Measurements from ENCODE around the gene RIMBP2.

Gene RIMBP2

DNA sequence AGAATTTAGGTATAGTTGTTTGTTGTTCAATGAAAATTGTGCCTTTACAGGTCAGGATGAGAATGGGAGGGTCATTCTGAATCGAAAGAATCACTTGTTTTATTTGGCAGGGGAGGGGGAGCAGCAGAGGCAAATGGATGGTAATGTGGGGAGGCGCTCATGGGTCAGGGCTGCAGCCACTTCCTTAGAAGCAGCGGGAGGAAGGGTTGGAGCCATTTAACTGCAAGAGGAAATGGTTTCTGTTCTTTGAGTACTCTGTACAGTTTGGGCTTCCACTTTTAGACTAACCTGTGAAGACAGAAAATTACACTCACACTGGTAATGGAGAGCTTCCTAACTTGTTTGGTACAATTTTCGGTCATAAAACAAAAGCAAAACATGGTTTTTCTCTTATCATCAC lies 321.2 kb downstream of the RIMBP2 start:
- no peak for DNase-seq

DNA sequence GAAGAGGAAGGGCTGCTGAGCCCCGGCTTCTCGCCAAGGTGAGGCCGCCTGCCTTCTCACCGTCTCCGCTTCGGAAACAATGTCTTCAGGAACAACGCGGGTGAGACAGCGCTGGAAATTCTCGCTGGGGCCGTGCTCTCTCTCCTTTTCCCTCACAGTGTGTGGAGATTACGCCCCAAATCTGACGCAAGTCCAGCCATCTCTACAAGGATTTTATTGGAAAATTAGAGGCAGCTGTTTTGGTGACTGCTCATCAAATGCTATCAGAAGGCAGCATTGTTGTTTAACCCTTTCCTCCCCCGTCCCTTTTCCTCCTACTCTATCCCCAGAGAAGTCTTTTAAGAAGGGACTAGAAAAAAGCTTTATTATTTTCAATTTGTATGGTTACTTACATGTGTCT lies 324.9 kb downstream of the RIMBP2 start:
- DNase-seq = no peak

DNA sequence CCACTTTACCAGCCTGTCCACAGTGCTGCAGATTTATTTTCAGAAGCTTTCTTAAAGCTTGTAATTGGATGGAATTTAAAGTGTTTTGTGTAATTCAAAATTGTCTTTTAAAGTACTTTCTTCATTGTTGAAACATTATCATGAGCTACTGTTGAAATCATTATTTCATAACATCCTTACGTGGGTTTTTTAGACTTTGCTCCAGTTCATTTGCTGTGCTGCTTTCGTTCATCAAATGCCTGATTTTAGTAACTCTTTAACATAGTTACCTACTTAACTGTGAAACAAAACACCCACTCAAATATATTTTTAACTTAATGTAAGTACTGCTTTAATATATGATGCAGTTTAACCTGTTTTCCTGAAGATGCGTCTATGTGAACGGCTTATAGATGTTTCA lies 330.9 kb downstream of the RIMBP2 start:
- DNase-seq = no peak

DNA sequence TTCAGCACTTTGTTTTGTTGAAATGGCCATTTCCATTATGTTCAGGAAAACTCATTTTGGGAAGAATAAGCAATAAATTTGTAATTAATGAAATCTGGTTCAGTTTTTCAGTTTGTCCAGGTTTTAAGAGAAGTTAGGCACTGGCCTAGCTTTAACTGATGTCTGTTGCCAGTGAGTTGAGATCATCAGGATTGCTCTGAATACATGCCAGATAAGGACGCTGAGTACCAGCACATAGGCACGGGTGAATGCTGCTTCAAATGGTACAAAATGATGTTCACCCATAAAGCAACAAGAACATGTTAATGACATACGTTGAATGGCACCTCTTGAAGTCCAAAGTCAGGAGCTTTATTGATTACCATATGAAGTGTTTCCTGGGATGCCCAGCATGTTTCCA lies 331.9 kb downstream of the RIMBP2 start:
- no peak for DNase-seq

DNA sequence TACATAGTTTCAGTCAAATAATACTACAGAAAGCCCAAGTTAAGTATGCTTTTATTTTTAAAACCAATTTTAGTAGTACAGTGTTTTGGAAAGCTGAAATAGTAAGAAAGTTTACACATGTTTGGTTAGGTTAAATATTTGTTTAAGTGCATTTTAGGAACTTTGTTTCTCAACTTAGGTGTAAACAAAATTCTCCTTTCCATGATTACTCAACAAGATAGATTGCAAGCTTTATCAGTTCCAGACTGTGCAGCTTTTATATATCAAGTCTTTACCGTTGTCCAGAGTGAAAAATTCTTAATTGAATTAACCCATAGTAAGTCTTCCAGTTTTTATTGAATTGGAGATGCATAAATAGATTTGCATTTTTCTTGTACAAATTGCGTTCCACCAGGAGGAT lies 333.3 kb downstream of the RIMBP2 start:
- DNase-seq = no peak

DNA sequence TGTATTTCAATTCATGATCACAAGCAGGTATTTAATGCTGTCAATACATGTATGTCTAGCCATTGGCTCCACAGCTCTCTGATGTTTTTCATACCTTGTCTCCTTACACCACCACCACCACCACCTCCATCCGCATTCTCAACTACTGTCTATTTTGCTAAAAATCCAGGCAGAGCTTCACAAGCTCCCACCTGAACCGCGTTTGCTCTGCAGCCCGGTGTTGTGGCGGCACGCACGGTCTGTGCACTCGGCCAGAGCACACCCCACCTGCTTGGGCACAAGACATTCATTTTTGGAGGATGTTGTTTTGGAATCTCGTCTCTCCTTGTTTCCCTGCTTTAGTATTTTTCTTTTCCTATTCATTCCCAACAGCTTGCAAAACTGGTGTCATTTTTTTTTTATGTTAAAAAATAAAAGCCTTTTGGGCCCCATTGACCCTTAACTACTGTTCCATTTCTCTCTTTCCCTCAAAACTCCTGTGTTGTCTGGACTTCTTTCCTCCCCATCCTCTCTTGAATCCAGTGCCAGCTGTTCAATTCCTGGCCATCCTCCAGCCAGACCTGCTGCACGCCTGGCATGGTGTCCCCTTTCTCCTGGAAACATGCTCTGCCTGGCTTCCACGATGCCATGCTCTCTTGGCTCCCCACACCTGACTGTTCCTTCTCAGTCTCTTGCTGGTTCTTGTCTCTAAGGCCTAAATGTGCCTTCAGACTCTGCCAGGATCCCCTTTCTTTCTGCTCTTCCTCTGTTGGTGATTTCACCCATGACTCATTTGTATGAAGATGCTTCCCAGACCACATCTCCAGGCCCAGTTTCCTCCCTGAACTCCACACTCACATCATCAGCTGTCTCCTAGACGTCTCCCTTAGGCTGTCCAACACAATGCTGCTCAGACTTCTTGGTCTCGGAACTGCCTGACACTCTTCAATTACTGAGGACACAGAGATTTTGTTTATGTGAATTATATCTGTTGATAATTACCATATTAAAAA lies 340.5 kb downstream of the RIMBP2 start:
- no peak for DNase-seq

DNA sequence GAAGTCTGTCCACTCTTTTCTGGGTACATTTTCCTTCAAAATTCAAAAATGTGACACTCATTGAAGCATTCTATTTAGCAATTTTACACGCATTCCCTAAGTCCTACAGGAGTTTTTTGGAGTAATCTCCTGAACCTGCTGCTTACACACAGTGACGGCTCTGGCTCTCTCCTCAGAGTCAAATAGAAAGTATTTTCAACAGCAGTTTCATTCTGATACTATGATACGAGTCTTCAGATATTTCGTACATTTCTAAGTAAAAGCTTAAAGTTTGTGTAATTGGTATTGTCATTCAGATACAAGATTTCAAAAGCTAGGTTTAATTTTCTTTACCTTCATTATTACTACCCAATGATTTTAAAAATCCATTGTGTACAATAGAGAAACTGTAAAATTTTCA lies 342.0 kb downstream of the RIMBP2 start:
- DNase-seq = no peak

DNA sequence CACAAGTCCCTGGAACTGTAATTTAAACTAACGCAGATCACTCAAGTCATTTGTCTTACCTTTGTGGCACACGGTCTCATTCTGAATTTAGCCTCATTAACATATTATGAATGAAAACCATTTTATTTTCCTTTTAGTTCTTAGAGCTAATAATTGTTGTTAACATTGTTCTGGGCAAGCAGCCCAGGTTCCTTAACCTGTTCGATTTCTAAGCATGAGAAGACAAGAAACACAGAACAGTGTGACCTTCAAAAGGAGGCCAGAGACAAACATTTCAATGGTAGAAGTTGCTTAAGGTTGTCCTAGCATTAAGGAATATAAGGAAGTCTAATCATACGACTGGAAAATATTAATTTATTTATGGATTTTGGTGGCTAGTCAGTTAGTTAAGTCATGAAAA lies 343.2 kb downstream of the RIMBP2 start:
- no peak for DNase-seq

DNA sequence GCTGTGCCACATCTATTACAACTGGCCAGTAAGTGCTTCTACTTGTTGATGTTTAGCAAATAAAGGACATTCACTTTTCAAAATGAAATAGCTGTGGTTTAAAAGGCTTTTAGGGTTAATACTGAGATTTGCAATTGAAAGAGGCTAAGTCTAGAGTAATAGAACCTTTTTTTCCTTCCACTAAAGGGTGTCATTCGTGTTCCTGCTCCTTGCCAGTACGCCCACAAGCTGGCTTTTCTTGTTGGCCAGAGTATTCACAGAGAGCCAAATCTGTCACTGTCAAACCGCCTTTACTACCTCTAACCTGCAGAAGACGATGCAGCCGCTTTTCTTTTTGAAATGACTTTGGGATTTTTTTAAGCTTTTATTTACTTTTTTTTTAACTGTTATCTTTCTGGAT lies 344.8 kb downstream of the RIMBP2 start:
- DNase-seq = no peak

DNA sequence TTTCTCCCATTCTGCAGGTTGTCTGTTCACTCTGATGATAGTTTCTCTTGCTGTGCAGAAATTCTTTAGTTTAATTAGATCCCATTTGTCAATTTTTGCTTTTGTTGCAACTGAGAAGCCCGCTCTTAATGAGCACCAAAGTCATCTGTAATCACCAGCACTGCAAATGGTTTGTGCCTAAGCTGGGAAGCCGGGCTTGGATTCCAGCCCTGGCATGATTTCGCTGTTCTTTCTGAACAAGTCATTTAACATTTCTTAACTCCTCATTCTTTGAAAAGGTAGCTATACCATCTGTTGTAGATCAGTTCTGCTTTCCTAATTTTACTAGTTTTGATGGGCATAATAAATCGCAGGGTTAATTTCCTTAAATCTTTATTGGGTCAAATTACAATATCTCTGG lies 346.3 kb downstream of the RIMBP2 start:
- DNase-seq = no peak

DNA sequence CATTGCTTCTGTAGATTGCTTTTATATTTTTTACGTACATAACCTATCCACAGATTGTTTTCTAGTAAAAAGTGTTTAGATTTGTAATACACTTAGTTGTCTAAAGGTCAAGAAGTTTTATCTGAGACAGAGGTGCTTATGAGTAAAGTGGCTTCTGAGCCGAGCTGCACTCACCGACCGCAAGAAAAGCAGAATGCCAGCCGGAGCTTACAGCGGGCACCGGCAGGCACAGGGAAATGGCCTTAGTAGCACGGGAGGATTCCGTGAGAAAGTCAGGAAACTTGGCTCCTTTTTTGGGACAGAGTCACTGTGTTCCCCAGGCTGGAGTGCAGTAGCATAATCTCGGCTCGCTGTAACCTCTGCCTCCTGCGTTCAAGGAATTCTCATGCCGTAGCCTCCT lies 348.6 kb downstream of the RIMBP2 start:
- DNase-seq = no peak

DNA sequence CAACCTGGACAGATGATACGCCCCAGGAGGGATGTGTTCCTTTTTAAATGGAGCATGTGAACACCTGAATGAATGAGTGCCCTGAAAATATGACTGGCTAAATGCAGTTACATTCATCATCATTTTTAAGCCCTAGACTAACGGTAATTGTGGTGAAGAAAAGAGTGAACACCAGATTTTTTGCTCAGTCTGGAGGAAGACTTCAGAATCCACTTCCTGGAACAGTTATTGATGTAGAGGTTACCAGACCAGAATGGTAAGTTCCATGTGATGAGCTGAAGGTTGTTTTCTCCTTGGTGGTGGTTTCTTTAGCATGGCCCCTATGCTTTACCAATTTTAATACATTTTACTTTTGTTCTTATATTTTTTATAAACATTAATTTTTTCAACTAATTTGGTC lies 349.1 kb downstream of the RIMBP2 start:
- no peak for DNase-seq

DNA sequence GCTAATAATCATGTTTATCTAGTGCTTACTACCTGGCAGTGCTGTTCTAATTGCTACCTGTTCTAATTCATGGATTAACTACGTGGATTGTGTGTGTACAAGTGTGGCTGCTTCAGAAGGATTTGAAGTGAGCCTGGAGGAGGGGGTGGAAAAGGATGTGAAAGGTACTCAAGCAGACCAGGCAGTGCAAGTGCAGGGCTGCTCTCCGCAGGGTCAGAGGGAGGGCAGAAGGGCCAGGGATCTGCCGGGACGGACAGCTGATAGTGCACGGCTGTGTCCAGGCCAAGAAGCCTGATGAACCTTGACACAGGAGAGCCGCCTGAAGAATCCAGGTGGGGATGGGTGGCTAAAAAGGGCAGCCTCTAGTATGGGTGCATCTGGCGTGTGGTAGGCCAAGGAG lies 349.9 kb downstream of the RIMBP2 start:
- DNase-seq = no peak

DNA sequence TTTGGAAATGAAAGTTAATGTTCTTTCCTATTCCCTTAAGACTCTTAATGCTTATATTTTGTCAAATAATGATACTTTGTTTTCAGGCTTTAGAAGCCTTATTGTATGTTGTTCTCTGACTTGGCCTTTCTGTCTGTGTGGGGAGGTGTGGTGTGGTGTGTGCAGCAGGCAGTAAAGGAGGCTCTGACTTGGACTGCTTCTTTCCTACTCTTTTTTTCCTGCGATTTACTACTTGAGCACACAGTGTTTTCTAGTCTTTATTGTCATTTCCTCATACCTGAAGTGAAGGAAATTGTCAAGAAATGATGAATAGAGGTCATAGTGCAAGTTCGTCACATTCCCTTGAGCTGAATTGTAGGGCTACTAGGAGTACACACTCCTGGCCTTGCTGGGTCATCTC lies 351.5 kb downstream of the RIMBP2 start:
- no peak for DNase-seq

DNA sequence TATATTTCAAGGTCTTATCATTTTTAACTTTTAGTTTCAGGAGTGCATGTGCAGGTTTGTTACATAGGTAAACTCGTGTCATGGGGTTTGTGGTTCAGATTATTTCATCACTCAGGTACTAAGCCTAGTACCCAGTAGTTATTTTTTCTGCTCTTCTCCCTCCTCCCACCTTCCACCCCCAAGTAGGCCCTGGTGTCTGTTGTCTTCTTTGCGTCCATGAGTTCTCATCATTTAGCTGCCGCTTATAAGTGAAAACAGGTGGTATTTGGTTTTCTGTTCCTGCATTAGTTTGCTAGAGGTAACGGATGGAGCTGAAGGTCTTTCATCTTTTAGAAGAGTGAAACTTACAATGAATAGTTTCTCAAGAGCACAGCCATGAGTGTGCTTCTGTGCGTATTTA lies 354.0 kb downstream of the RIMBP2 start:
- no peak for DNase-seq

DNA sequence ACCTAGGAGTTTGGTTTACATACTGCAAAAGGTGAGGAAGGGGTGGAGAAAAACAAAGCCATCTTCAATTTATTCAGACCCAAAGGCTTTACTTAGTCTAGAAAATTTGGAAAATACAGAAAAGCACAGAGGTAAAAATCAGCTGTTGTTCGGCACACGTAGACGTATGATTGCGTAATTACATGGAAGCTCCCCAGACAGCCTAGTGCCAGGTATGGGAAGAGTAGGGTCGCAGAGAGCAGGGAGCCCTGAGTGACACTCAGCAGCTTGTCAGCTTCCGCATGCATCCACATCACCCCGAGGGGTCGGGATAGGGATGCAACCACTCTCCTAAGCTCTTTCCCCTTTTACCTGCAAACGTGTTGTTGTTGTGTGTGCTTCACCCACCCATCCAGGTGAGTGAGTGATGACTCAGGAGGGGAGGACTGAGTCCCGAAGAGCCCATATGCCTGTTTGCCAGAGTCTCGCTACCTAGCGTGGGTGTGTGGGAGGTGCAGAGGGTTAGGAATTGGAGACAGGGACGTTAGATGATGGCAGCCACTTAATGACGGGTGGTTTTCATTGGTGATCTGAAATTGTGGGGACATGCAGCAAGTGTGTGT lies 358.3 kb downstream of the RIMBP2 start:
- DNase-seq = no peak

DNA sequence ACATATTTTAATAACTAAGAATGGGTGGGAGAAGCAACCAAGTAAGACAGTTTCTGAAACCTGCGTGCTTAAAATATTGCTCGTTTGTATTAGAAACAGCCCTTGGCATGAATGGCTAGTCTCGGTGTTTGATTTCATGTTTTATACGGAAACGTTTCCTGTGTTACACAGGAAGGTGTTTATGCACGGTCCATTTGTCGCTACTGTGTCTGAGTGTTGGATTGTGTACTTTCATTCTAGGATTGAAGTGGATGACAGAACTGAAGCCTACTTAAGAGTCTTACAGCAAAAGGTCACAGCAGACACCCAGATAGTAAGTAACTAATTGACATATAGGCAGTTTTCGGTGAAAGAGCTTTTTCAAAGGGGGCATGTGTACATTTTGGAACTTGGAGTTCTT lies 358.9 kb downstream of the RIMBP2 start:
- DNase-seq = peak; percentile 70

DNA sequence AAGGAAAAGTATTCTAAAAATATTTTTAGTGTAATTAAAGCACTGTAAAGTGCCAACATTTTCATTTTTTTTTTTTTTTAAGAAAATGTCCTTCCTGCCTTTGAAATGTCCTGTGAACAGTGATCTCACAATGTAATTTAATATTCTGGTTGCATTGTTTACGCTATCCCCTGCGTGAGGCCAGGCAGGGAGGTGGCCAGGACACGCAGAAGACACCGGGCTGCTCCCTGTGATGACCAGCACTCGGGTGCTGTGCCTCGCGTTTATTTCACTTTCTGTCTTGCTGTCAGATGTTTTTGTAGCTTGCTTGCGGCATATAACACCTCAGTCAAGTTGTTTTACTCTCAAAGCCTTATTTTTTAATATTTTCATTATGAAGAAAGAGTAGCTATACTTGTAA lies 359.9 kb downstream of the RIMBP2 start:
- DNase-seq = no peak

DNA sequence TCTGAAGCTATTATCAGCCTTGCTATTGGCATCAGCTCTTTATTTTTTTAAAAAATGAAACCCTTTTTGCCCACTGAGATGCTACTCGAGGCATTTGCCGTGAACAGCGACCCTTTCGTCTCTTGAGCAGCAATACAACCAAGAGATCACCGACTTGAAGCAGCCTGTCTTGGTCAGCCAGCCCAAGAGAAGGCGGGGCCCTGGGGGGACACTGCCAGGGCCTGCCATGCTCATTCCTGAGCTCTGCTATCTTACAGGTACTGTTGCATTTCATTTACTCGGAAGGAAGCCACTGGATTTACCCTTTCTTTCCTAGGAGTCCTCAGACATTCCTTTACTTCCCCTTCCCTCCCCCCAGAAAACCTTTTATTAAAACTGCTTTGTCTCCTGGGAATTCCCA lies 361.7 kb downstream of the RIMBP2 start:
- no peak for DNase-seq

DNA sequence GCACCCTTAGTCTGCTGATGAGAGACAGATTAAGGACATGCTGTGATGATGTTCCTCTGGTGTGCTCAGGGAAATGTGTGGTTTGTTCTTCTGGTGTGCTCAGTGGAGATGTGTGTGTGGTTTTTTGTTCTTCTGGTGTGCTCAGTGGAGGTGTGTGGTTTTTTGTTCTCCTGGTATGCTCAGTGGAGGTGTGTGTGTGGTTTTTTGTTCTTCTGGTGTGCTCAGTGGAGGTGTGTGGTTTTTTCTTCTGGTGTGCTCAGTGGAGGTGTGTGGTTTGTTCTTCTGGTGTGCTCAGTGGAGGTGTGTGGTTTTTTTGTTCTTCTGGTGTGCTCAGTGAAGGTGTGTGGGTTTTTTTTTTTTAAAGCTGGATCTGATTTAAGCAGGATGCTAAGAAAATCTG lies 363.0 kb downstream of the RIMBP2 start:
- no peak for DNase-seq

DNA sequence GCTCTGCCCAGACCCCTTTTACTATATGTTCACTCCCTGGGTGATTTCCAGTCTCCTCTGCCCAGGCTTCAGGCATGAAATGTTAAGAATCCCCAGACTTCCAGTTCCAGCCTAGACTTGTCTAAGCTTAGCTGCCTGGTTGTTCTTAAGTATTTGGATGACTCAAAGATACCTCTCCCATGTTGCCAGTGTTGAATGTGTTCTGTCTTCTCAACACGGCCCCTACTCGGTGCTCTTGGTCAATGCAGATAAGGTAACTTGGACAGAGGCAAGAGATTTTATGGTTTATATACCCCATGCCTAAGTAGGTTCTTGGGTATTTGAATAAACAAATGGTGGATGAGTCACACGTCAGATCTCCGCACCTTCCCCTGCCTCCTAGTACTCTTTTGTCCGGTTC lies 364.8 kb downstream of the RIMBP2 start:
- no peak for DNase-seq

DNA sequence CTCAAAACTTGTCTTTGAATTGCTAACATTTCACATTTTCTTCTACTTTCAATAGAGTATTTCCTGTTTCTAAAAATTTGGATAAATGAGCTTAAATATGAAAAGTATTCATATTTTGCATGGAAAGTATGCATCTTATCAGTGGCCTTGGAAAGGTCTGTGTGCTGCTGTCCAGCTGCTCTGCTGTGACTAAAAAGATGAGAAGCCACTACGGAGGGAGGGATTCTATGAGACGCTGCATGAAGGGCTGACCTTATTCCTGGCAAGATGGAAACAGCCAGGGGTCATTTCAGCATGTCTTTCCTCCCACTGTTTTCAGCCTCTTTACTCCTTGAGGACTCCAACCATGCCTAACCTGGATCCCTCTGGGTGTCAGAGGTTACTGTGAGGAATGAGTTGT lies 365.4 kb downstream of the RIMBP2 start:
- no peak for DNase-seq

DNA sequence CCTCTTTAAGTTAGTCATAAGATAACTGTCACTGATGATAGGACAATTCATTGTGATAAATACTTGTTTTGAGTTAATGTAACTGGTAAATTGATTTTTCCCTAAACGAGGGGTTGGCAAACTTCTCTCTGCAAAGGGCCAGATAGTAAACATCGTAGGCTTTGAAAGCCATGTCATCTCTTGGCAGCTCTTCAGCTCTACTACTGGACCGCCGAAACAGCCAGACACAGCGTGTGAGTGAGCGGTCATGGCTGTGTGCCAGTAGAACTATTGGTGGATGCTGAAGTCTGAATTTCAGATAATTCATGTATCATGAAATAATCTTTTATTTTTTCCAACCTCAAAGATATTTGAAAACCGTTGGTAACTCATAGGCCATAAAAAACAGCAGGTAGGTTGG lies 368.5 kb downstream of the RIMBP2 start:
- no peak for DNase-seq
